ENCODE results near the gene FOSB.

DNA sequence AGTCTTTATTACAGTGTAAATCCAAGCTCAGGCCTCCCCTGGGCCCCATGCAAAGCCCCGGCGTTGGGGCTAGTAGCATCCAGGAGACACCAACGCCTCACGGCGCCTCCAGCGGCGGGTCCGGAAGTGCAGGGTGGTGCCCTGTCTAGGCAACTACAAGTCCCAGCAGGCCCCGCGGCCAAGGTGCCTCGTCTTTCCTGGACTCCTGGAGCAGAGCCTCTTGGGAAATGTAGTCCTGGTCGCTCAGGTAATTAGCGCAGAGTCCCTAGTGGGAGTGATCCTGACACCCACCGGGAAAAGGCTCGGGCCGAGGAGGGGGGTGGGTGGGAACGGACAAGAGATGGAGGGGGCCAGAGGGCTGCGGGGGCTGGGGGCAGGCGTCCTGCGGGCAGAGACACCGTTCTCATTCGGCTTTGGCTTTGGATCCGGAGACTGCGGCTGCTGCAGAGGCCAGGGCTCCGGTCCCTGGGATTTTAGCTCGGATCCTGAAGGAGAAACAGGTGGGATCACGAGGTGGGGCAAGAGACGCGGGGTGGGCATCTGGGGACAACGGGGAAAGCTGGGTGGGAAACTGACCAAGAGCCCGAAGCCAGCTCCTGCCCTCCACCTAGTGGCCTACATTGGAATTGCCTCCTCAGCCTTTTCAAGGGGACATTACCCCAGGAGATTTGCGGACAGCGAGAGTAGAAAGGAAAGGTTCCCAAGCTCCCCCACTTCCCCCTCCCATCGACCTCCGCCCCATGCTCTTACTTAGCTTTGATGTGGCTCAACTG is 17.7 kb downstream of the FOSB start:
- TF ChIP-seq POLR2AphosphoS5 (IDR thresholded peaks at IDR 0.05; ENCODE audit: borderline replicate concordance, low read depth, low read length) (no peak), EZH2 (IDR thresholded peaks at IDR 0.05) (no peak)
